Loucy (cell line): ENCODE measurements around the gene ZCCHC10.
"Not testable (repeated sequence)": the region's sequence is repeated elsewhere in the genome, so short reads cannot be mapped to it uniquely, and the experiment has no call there.

Source experiments
- H2AFZ ChIP-seq: fragments of 200-600 bp; sonication (generic); 2 replicates; pipeline ENCODE4 v1.6.0; 2016; ENCODE audit warnings: antibody characterized with exemption, mild to moderate bottlenecking, low read length, moderate library complexity
- H3F3A ChIP-seq: fragments of 200-600 bp; 2 replicates; pipeline ENCODE4 v1.6.0; 2016; ENCODE audit warnings: antibody characterized with exemption, low read depth, mild to moderate bottlenecking
- H3K27me3 ChIP-seq: fragments of 200-600 bp; sonication (generic); 2 replicates; pipeline ENCODE4 v1.6.1; 2014; ENCODE audit warnings: low read length, mild to moderate bottlenecking; ENCODE audit not compliant: insufficient read depth, poor library complexity, severe bottlenecking
- H3K36me3 ChIP-seq: fragments of 200-600 bp; sonication (generic); 2 replicates; pipeline ENCODE4 v1.6.1; 2016; ENCODE audit warnings: low read length; ENCODE audit not compliant: insufficient read depth
- H3K4me1 ChIP-seq: fragments of 200-600 bp; sonication (generic); 2 replicates; pipeline ENCODE4 v1.5.1; 2014; ENCODE audit warnings: low read length, mild to moderate bottlenecking; ENCODE audit not compliant: insufficient read depth, poor library complexity, severe bottlenecking
- H3K4me2 ChIP-seq: fragments of 200-600 bp; sonication (generic); 2 replicates; pipeline ENCODE4 v1.6.0; 2014; ENCODE audit warnings: antibody characterized with exemption, low read length, low read depth, mild to moderate bottlenecking; ENCODE audit not compliant: poor library complexity, severe bottlenecking
- H3K4me3 ChIP-seq: fragments of 200-600 bp; sonication (generic); 2 replicates; pipeline ENCODE4 v1.5.1; 2014; ENCODE audit warnings: low read length, mild to moderate bottlenecking, mixed read lengths; ENCODE audit not compliant: poor library complexity, severe bottlenecking
- H3K79me2 ChIP-seq: fragments of 200-600 bp; sonication (generic); 2 replicates; pipeline ENCODE4 v1.6.1; 2014; ENCODE audit warnings: low read length; ENCODE audit not compliant: insufficient read depth
- H3K9ac ChIP-seq: fragments of 200-600 bp; sonication (generic); 2 replicates; pipeline ENCODE4 v1.6.0; 2014; ENCODE audit warnings: mild to moderate bottlenecking, low read depth, low read length, moderate library complexity; ENCODE audit not compliant: poor library complexity, severe bottlenecking
- H3K9me2 ChIP-seq: fragments of 200-600 bp; sonication (generic); replicated peaks from 2 replicates; pipeline ENCODE4 v1.6.1; 2016; ENCODE audit warnings: low read depth, low read length, mixed read lengths
- H3K9me3 ChIP-seq: fragments of 200-600 bp; sonication (generic); 2 replicates; pipeline ENCODE4 v1.6.1; 2014; ENCODE audit warnings: mild to moderate bottlenecking, antibody characterized with exemption, low read length, low read depth; ENCODE audit not compliant: insufficient read depth
- H4K20me1 ChIP-seq: fragments of 200-600 bp; sonication (generic); 2 replicates; pipeline ENCODE4 v1.6.0; 2014; ENCODE audit warnings: antibody characterized with exemption, low read length, mild to moderate bottlenecking; ENCODE audit not compliant: insufficient read depth, poor library complexity, severe bottlenecking
- EZH2phosphoT487 ChIP-seq: fragments of 200-600 bp; IDR thresholded peaks from 2 replicates; pipeline ENCODE4 v1.6.1; 2018; ENCODE audit warnings: antibody characterized with exemption, mild to moderate bottlenecking, moderate library complexity, borderline replicate concordance
- TF ChIP-seq, protein P1 (sequence below): fragments of 200-600 bp; sonication (generic); conservative IDR thresholded peaks from 2 replicates; pipeline ENCODE4 v1.5.1; 2014; ENCODE audit warnings: mild to moderate bottlenecking, antibody characterized with exemption, low read length

The ZCCHC10 gene

GRCh38 chr5:132976852-132977251 is 49.5 kb downstream of the ZCCHC10 start:
- Histone ChIP-seq H3K4me3 (no peak overlapping the region), H3K9ac (no peak overlapping the region), H3K36me3 (no peaks in the 10 kb centered on the region), H3F3A (no peaks in the 10 kb centered on the region), H2AFZ (no peak overlapping the region), H3K27me3 (no peaks in the 10 kb centered on the region), H3K4me1 (no peaks in the 10 kb centered on the region), H4K20me1 (no peaks in the 10 kb centered on the region), H3K4me2 (no peak overlapping the region), H3K79me2 (no peaks in the 10 kb centered on the region), H3K9me2 (no peaks in the 10 kb centered on the region), H3K9me3 (no peaks in the 10 kb centered on the region)
- no peak for TF ChIP-seq EZH2phosphoT487
- TF ChIP-seq, protein P1, sequence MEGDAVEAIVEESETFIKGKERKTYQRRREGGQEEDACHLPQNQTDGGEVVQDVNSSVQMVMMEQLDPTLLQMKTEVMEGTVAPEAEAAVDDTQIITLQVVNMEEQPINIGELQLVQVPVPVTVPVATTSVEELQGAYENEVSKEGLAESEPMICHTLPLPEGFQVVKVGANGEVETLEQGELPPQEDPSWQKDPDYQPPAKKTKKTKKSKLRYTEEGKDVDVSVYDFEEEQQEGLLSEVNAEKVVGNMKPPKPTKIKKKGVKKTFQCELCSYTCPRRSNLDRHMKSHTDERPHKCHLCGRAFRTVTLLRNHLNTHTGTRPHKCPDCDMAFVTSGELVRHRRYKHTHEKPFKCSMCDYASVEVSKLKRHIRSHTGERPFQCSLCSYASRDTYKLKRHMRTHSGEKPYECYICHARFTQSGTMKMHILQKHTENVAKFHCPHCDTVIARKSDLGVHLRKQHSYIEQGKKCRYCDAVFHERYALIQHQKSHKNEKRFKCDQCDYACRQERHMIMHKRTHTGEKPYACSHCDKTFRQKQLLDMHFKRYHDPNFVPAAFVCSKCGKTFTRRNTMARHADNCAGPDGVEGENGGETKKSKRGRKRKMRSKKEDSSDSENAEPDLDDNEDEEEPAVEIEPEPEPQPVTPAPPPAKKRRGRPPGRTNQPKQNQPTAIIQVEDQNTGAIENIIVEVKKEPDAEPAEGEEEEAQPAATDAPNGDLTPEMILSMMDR, result no peak

GRCh38 chr5:132972436-132972828 is 53.9 kb downstream of the ZCCHC10 start:
- H3K27me3 ChIP-seq, H3K4me1 ChIP-seq, H3K36me3 ChIP-seq, H3K79me2 ChIP-seq, H3K4me2 ChIP-seq, H3K9ac ChIP-seq, H4K20me1 ChIP-seq, H3F3A ChIP-seq, H2AFZ ChIP-seq, H3K4me3 ChIP-seq, H3K9me3 ChIP-seq, H3K9me2 ChIP-seq: not testable (repeated sequence)

- Histone ChIP-seq H3K9me2 (no peaks in the 10 kb centered on the region), H3F3A (no peaks in the 10 kb centered on the region), H3K4me1 (no peaks in the 10 kb centered on the region), H3K4me3 (no peak overlapping the region), H3K79me2 (no peaks in the 10 kb centered on the region), H3K9ac (no peak overlapping the region), H3K27me3 (no peaks in the 10 kb centered on the region), H3K36me3 (no peaks in the 10 kb centered on the region), H2AFZ (no peak overlapping the region), H4K20me1 (no peaks in the 10 kb centered on the region), H3K9me3 (no peaks in the 10 kb centered on the region), H3K4me2 (no peak overlapping the region)
- TF ChIP-seq EZH2phosphoT487, result no peak
- TF ChIP-seq, protein P1, result no peak
Measured at GRCh38 chr5:132971483-132972435, 54.6 kb downstream of the ZCCHC10 start.

DNA sequence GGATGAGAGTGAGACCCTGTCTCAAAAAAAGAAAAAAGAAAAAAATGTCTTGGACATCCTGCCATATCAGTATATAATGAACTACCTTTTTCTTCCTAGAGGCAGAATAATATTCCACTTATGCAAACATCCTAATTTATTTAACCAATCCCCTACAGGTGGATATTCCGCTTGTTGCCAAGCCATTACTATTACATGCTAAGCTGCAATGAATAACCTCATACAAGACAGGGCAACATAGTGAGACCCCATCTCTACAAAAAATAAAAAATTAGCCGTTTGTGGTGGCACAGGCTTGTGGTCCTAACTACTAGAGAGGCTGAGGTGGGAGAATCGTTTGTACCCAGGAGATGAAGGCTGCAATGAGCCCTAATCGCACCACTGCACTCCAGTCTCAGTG is 61.2 kb downstream of the ZCCHC10 start:
- Histone ChIP-seq H2AFZ (no peak overlapping the region), H3K4me3 (no peak overlapping the region), H3K4me2 (no peak overlapping the region), H3F3A (no peaks in the 10 kb centered on the region), H3K9ac (no peak overlapping the region), H3K27me3 (no peaks in the 10 kb centered on the region), H3K9me3 (no peaks in the 10 kb centered on the region), H3K4me1 (peaks cover 14% of the 10 kb centered on the region), H3K79me2 (peaks cover 29% of the 10 kb centered on the region), H3K9me2 (no peaks in the 10 kb centered on the region), H3K36me3 (no peaks in the 10 kb centered on the region), H4K20me1 (peaks cover 12% of the 10 kb centered on the region)
- TF ChIP-seq, protein P1, result no peak
- no peak for TF ChIP-seq EZH2phosphoT487
